ENCODE measurements around the gene DCST2. TPM values are rescaled to one million over a fixed set of nuclear protein-coding genes. Genes with fewer than 3 reads are reported as not detected.

Gene DCST2
- total and polyA plus RNA-seq, 9 of the 15 experiments (the other 6 are each of a cell fraction or from before 2014, with no cell fraction given) = 0.09 to 0.49 (median 0.11) TPM; not detected in 3

GRCh38 chr1:155060736-155061135 lies 27.2 kb upstream of the DCST2 start (continued):
- TF ChIP-seq SRSF7 (optimal IDR thresholded peaks at IDR 0.05; ENCODE audit: low read depth, low read length) = no peak
- no peak for TF ChIP-seq SP1 (CRISPR knock-in tag; IDR thresholded peaks at IDR 0.05)
- TF ChIP-seq ZNF3 (CRISPR knock-in tag; IDR thresholded peaks at IDR 0.05) = no peak
- TF ChIP-seq, protein P1, sequence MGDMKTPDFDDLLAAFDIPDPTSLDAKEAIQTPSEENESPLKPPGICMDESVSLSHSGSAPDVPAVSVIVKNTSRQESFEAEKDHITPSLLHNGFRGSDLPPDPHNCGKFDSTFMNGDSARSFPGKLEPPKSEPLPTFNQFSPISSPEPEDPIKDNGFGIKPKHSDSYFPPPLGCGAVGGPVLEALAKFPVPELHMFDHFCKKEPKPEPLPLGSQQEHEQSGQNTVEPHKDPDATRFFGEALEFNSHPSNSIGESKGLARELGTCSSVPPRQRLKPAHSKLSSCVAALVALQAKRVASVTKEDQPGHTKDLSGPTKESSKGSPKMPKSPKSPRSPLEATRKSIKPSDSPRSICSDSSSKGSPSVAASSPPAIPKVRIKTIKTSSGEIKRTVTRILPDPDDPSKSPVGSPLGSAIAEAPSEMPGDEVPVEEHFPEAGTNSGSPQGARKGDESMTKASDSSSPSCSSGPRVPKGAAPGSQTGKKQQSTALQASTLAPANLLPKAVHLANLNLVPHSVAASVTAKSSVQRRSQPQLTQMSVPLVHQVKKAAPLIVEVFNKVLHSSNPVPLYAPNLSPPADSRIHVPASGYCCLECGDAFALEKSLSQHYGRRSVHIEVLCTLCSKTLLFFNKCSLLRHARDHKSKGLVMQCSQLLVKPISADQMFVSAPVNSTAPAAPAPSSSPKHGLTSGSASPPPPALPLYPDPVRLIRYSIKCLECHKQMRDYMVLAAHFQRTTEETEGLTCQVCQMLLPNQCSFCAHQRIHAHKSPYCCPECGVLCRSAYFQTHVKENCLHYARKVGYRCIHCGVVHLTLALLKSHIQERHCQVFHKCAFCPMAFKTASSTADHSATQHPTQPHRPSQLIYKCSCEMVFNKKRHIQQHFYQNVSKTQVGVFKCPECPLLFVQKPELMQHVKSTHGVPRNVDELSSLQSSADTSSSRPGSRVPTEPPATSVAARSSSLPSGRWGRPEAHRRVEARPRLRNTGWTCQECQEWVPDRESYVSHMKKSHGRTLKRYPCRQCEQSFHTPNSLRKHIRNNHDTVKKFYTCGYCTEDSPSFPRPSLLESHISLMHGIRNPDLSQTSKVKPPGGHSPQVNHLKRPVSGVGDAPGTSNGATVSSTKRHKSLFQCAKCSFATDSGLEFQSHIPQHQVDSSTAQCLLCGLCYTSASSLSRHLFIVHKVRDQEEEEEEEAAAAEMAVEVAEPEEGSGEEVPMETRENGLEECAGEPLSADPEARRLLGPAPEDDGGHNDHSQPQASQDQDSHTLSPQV (IDR thresholded peaks at IDR 0.05) = no peak
- no peak for TF ChIP-seq CHCHD3 (CRISPR knock-in tag; IDR thresholded peaks at IDR 0.05)

DNA sequence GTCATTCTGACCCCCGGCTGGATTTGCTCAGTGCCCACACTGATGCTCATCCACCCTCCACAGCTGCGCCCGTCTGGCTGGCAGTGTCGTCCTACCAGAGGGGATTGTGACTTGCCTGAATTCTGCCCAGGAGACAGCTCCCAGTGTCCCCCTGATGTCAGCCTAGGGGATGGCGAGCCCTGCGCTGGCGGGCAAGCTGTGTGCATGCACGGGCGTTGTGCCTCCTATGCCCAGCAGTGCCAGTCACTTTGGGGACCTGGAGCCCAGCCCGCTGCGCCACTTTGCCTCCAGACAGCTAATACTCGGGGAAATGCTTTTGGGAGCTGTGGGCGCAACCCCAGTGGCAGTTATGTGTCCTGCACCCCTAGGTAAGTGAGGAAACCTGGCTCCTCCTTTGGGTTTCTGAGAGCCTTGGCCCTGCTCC lies 24.2 kb upstream of the DCST2 start:
- DNase-seq (ENCODE audit: extremely low read depth in 1 of 4, low spot score in 3 of 4) (no peak), ATAC-seq (no peak), FAIRE-seq (no peak)
- no TSS peak for BruUV-seq (replicated peaks)
- Histone ChIP-seq H3K4me1 (replicated peaks in 1 of 2; ENCODE audit: control insufficient read depth in 2 of 2, insufficient read depth in 2 of 2, low read length in 2 of 2) (peaks cover 12 to 38% of the 10 kb centered on the region in 2 experiments), H3K9me1 (ENCODE audit: control insufficient read depth, insufficient read depth, low read length) (peaks cover 4% of the 10 kb centered on the region), H3K9ac (ENCODE audit: insufficient read depth in 1 of 2, low read depth in 2 of 2, low read length in 2 of 2) (peak overlapping the region in 1 of 2 experiments; percentile 61; a peak in 2 of 4 replicates), H3K27me3 (ENCODE audit: control insufficient read depth in 2 of 2, insufficient read depth in 2 of 2, low read length in 2 of 2) (no peaks in the 10 kb centered on the region), H3K27ac (ENCODE audit: extremely low read depth, low read depth, low read length) (no peak overlapping the region), H4K20me1 (replicated peaks; ENCODE audit: control insufficient read depth, insufficient read depth, low read length) (no peaks in the 10 kb centered on the region; the same call in 1 of the 2 replicates), H3K36me3 (ENCODE audit: control insufficient read depth, insufficient read depth, low read length) (peaks cover 68% of the 10 kb centered on the region; the same call in 2 of the 3 replicates), H3K79me2 (ENCODE audit: control insufficient read depth, insufficient read depth, low read length) (no peaks in the 10 kb centered on the region), H3K4me2 (ENCODE audit: insufficient read depth, low read length) (no peak overlapping the region), H2AFZ (ENCODE audit: low read depth, low read length) (no peak overlapping the region), H3K9me3 (replicated peaks; ENCODE audit: control insufficient read depth, insufficient read depth, low read depth, low read length) (no peaks in the 10 kb centered on the region), H3K4me3 (no peak overlapping the region)
- 90% methylated on average over 13 of the region's 13 CpGs for WGBS (ENCODE audit: insufficient coverage, low coverage, missing lambda C conversion rate)
- ChIA-PET CTCF (ENCODE audit: low intra/inter-chr PET ratio) (no interaction called here), POLR2A (interaction anchor here (0.5 to 1.3 kb wide), 4 partner anchors 18 to 195 kb away, joined by 3 to 4 read pairs (median 4); partner anchors contain the start of gene KRTCAP2)
- intact Hi-C loops (cut with micrococcal nuclease) (no loop called here), in situ Hi-C loops (cut with MboI) (no loop called here)
- no peak for TF ChIP-seq SPI1 (IDR thresholded peaks at IDR 0.05; ENCODE audit: borderline replicate concordance, low read depth, low read length)
- TF ChIP-seq, protein P2, sequence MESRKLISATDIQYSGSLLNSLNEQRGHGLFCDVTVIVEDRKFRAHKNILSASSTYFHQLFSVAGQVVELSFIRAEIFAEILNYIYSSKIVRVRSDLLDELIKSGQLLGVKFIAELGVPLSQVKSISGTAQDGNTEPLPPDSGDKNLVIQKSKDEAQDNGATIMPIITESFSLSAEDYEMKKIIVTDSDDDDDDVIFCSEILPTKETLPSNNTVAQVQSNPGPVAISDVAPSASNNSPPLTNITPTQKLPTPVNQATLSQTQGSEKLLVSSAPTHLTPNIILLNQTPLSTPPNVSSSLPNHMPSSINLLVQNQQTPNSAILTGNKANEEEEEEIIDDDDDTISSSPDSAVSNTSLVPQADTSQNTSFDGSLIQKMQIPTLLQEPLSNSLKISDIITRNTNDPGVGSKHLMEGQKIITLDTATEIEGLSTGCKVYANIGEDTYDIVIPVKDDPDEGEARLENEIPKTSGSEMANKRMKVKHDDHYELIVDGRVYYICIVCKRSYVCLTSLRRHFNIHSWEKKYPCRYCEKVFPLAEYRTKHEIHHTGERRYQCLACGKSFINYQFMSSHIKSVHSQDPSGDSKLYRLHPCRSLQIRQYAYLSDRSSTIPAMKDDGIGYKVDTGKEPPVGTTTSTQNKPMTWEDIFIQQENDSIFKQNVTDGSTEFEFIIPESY (CRISPR knock-in tag; IDR thresholded peaks at IDR 0.05) = peak; percentile 93
- TF ChIP-seq RBFOX2 (IDR thresholded peaks at IDR 0.05; ENCODE audit: low read depth, low read length) = peak; percentile 46; the same call in 1 of the 2 replicates
- no peak for TF ChIP-seq ZNF316 (IDR thresholded peaks at IDR 0.05)
- TF ChIP-seq, protein P3, sequence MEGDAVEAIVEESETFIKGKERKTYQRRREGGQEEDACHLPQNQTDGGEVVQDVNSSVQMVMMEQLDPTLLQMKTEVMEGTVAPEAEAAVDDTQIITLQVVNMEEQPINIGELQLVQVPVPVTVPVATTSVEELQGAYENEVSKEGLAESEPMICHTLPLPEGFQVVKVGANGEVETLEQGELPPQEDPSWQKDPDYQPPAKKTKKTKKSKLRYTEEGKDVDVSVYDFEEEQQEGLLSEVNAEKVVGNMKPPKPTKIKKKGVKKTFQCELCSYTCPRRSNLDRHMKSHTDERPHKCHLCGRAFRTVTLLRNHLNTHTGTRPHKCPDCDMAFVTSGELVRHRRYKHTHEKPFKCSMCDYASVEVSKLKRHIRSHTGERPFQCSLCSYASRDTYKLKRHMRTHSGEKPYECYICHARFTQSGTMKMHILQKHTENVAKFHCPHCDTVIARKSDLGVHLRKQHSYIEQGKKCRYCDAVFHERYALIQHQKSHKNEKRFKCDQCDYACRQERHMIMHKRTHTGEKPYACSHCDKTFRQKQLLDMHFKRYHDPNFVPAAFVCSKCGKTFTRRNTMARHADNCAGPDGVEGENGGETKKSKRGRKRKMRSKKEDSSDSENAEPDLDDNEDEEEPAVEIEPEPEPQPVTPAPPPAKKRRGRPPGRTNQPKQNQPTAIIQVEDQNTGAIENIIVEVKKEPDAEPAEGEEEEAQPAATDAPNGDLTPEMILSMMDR (IDR thresholded peaks at IDR 0.05 in 2 of 3, conservative IDR thresholded peaks at IDR 0.05 in 1 of 3; ENCODE audit: insufficient read depth in 2 of 3, low read depth in 1 of 3, low read length in 3 of 3) = peak in 2 of 3 experiments; percentile 9 to 14; a peak in 1 of 6 replicates
- no peak for TF ChIP-seq GATAD2A (IDR thresholded peaks at IDR 0.05)

Data from K562 (cell line).